ENCODE results near the gene ARHGEF7. TPM values are rescaled to one million over a fixed set of nuclear protein-coding genes. Genes with fewer than 3 reads are reported as not detected.

ARHGEF7 gene
- polyA plus RNA-seq, 1 experiment = 40.3 TPM

DNA sequence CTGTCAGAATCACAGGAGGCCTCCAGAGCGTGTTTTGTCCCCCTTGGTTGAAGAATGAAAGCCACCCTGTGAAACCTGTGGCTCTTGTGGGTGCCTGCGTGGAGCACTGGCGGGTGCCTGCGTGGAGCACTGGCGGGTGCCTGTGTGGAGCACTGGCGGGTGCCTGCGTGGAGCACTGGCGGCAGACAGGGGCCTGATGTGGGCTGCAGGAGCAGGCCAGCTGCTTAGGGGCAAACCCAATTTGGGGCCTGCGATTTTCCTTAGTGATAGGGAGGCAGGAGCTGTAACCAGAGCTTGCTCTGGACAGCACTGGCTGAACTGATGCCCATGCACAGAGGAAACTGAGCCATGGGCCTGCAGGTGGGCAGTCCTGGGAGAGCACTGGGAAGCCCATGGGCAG is 24.3 kb downstream of the ARHGEF7 start:
- H3K4me3 ChIP-seq (ENCODE audit: low read depth, low read length) = no peak overlapping the region
- no peak overlapping the region for H3K27ac ChIP-seq (ENCODE audit: low read depth, low read length)
- no peak for DNase-seq (ENCODE audit: low read depth, low spot score)
- H3K9me3 ChIP-seq (ENCODE audit: control insufficient read depth, insufficient read depth, low read length) = peaks cover 4% of the 10 kb centered on the region; the same call in 1 of the 2 replicates
- ChIA-PET POLR2A (no interaction called here), CTCF (no interaction called here)
- H3K27me3 ChIP-seq (ENCODE audit: control insufficient read depth, insufficient read depth, low read length) = peaks cover 33% of the 10 kb centered on the region
- TF ChIP-seq, protein P1, sequence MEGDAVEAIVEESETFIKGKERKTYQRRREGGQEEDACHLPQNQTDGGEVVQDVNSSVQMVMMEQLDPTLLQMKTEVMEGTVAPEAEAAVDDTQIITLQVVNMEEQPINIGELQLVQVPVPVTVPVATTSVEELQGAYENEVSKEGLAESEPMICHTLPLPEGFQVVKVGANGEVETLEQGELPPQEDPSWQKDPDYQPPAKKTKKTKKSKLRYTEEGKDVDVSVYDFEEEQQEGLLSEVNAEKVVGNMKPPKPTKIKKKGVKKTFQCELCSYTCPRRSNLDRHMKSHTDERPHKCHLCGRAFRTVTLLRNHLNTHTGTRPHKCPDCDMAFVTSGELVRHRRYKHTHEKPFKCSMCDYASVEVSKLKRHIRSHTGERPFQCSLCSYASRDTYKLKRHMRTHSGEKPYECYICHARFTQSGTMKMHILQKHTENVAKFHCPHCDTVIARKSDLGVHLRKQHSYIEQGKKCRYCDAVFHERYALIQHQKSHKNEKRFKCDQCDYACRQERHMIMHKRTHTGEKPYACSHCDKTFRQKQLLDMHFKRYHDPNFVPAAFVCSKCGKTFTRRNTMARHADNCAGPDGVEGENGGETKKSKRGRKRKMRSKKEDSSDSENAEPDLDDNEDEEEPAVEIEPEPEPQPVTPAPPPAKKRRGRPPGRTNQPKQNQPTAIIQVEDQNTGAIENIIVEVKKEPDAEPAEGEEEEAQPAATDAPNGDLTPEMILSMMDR (IDR thresholded peaks at IDR 0.05; ENCODE audit: low read depth, low read length) = no peak

DNA sequence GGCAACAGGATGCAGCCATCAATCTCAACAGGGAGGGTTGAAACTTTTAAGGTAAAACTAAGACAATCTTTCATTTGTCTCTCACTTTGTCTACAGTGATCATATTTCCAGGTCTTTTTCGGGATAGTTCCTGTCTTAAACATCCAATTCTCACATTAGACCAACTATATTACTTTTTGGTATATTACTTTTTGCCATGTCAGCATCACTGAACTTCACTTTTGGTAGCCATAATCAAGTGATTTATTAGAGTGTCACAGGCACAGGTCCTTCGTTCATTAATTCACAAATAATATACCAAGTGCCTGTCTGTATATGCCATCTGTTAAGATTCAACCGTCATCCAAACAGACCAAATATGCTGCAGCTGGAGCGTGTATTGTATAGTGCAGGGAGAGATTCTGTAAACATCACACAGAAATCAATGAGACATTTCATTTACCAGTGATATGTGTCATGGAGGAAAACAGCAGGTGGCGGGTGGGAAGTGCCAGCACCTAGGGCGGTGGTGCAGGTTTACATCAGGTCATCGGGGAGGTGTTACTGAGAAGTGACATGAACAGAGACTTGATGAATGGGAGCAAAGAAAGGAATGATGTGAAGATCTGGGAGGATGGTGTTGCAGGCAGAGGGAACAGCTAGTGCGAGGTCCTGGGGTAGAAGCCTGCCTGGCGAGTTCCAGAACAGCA is 24.9 kb downstream of the ARHGEF7 start:
- TF ChIP-seq, protein P1 (IDR thresholded peaks at IDR 0.05; ENCODE audit: low read depth, low read length) = no peak
- DNase-seq (ENCODE audit: low read depth, low spot score) = no peak
- H3K27ac ChIP-seq (ENCODE audit: low read depth, low read length) = no peak overlapping the region
- POLR2A ChIA-PET = no interaction called here
- H3K4me3 ChIP-seq (ENCODE audit: low read depth, low read length) = no peak overlapping the region
- H3K9me3 ChIP-seq (ENCODE audit: control insufficient read depth, insufficient read depth, low read length) = peaks cover 4% of the 10 kb centered on the region; the same call in 1 of the 2 replicates
- peaks cover 33% of the 10 kb centered on the region for H3K27me3 ChIP-seq (ENCODE audit: control insufficient read depth, insufficient read depth, low read length)
- CTCF ChIA-PET = no interaction called here

DNA sequence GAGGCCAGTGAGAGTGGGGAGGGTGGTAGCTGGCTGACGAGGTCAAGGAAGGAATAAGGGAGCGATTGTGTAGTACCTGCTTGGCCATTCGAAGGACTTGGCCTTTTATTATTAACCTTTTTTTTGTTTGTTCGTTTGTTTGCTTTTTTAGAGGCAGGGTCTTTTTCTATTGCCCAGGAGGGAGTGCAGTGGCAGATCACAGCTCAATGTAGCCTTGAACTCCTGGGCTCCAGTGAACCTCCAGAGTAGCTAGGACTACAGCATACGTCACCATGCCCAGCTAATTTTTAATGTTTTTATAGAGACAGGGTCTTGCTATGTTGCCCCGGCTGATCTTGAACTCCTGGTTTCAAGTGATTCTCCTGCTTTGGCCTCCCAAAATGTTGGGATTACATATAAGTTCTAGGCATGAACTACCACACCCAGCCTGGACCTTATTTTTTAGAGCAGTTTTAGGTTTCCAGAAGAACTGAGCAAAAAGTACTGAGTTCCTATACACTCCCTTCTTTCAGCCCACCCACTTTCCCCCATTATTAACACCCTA is 25.5 kb downstream of the ARHGEF7 start:
- TF ChIP-seq, protein P1 (IDR thresholded peaks at IDR 0.05; ENCODE audit: low read depth, low read length) = no peak
- CTCF ChIA-PET = no interaction called here
- no peak for DNase-seq (ENCODE audit: low read depth, low spot score)
- Histone ChIP-seq H3K27ac (ENCODE audit: low read depth, low read length) (no peak overlapping the region), H3K27me3 (ENCODE audit: control insufficient read depth, insufficient read depth, low read length) (peaks cover 37% of the 10 kb centered on the region), H3K9me3 (ENCODE audit: control insufficient read depth, insufficient read depth, low read length) (peaks cover 4% of the 10 kb centered on the region; the same call in 1 of the 2 replicates), H3K4me3 (ENCODE audit: low read depth, low read length) (no peak overlapping the region)
- POLR2A ChIA-PET = no interaction called here

DNA sequence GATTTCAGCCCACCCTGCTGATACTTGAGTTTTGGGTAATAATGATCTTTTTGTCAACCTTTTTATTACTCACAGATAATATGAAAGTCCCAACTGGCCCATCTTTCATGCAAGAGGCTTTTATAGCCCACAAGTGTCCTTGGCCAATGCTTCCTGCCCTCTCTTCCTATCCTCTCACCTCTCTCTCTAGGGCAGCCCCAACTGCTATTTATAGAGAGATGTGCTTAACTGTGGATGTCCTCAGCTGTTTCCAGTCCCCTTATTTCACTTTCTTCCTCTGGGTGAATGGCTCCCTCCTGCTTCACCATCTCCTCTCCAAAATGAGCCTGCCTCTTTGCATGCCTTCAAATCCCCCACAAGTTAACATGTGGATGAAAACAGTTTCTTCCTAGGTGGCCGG is 27.4 kb downstream of the ARHGEF7 start:
- H3K27me3 ChIP-seq (ENCODE audit: control insufficient read depth, insufficient read depth, low read length) = peaks cover 46% of the 10 kb centered on the region
- no peak overlapping the region for H3K4me3 ChIP-seq (ENCODE audit: low read depth, low read length)
- POLR2A ChIA-PET = no interaction called here
- H3K9me3 ChIP-seq (ENCODE audit: control insufficient read depth, insufficient read depth, low read length) = peaks cover 4% of the 10 kb centered on the region; the same call in 1 of the 2 replicates
- TF ChIP-seq, protein P1 (IDR thresholded peaks at IDR 0.05; ENCODE audit: low read depth, low read length) = no peak
- no peak overlapping the region for H3K27ac ChIP-seq (ENCODE audit: low read depth, low read length)
- no peak for DNase-seq (ENCODE audit: low read depth, low spot score)
- CTCF ChIA-PET = interaction anchor here (0.7 kb wide), 1 partner anchor 75 kb away, joined by 4 read pairs; no protein-coding TSS in a partner anchor

DNA sequence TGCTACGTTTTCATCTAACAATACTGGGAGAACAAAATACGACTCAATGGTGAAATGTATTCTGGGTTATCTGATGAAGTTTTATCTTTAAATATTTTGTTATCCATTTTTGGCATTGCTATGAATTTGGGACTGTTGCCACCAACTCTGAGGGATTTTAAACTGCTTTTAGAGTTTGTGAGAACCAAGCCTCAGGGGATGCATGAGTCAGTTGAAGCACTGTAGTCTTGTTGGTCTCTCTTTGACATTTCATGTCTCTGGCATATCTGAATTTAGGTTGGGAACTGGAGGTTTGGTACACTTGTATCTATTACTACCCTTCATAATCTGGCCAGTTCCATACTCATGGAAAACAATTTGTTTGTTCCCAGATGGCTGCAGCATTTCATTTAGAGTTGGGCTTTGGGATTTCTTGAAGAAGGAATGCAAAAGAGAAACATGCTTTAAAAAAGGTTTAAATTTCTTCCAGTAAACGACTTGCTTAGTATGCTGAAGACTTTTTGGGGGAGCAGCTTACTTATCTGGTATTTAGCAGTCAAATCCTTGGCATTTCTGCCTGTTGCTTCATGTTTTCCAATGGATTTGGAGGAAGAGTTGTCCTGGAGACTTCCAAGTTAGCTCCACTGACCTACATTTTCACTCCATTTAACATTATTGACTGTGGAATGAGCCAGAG is 28.9 kb downstream of the ARHGEF7 start:
- H3K4me3 ChIP-seq (ENCODE audit: low read depth, low read length) = no peak overlapping the region
- DNase-seq (ENCODE audit: low read depth, low spot score) = no peak
- TF ChIP-seq, protein P1 (IDR thresholded peaks at IDR 0.05; ENCODE audit: low read depth, low read length) = no peak
- ChIA-PET CTCF (no interaction called here), POLR2A (no interaction called here)
- H3K27ac ChIP-seq (ENCODE audit: low read depth, low read length) = no peak overlapping the region
- peaks cover 46% of the 10 kb centered on the region for H3K27me3 ChIP-seq (ENCODE audit: control insufficient read depth, insufficient read depth, low read length)
- H3K9me3 ChIP-seq (ENCODE audit: control insufficient read depth, insufficient read depth, low read length) = peaks cover 4% of the 10 kb centered on the region; the same call in 1 of the 2 replicates

Data from AG04450 (cell line).